Kidney epithelial cell (primary cell): ENCODE data around the gene CEBPG. TPM values are rescaled to one million over a fixed set of nuclear protein-coding genes. Genes with fewer than 3 reads are reported as not detected.
A peak's percentile ranks its signal among the peaks of the same experiment; 100 is the strongest.

Experiments
- DNase-seq: peaks from one replicate; pipeline ENCODE4 v3.0.0-alpha.2; 2010; ENCODE audit warnings: low read depth
- H3K27me3 ChIP-seq: 2 replicates; pipeline ENCODE4 v1.6.0; 2011; ENCODE audit warnings: low read length; ENCODE audit not compliant: control insufficient read depth, insufficient read depth
- H3K36me3 ChIP-seq: 2 replicates; pipeline ENCODE4 v1.5.1; 2011; ENCODE audit warnings: low read length; ENCODE audit not compliant: control insufficient read depth, insufficient read depth
- H3K4me3 ChIP-seq: 2 replicates; pipeline ENCODE4 v1.5.1; 2011; ENCODE audit warnings: low read depth, mild to moderate bottlenecking, control low read depth, low read length
- total RNA-seq: library from RNA; depleted of rRNA; stranded (reverse); fragments of >200 nt; gene quantifications from 2 replicates; pipeline ENCODE4 v1.2.3, GENCODE V29; 2015
- TF ChIP-seq, protein P1 (sequence below): IDR thresholded peaks from 2 replicates; pipeline ENCODE4 v1.5.1; 2011; ENCODE audit warnings: mild to moderate bottlenecking, moderate library complexity, low read length, control low read depth, inconsistent platforms; ENCODE audit not compliant: insufficient read depth, poor library complexity, severe bottlenecking

The CEBPG gene
- total RNA-seq, 1 donor from 2014 or later, result 55.7 TPM

DNA sequence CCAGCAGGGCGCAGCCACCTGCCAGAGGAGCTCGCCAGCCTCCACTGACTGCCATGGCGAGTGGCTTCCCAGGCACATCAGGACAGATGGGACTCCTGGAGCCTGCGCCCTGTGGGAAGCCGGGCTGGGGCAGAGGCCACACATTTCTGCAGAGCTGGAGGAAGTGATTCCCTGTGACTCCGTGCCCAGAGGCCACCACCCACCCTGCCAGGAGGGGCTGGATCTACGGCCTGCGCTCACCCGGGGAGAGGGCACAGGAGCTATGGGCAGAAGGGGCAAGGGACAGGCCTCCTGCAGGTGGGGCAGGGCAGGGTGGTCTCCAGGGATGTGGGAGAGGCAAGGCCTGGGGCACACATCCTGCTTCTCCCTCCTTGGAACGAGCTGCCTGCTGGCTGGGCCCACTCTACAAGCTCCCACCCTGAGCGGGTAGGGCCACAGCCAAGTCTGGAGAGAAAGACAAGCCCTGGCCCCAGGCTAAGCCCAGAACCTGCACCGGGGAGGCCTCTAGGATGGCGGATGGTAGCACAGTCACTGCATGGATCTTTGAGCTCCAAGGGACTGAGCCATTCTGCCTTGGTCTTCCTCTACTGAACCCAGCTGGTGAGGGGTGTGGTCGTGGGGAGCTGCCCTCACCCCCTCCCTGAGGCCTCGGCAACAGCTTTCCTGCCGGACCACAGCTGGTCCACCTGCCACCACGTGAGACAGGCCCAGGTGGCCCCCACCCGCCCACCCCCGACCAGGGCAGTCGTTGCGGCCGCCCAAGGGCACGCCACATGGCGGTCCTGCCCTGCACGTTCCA is 40.6 kb downstream of the CEBPG start:
- no peak for DNase-seq
- Histone ChIP-seq H3K27me3 (no peaks in the 10 kb centered on the region), H3K4me3 (no peak overlapping the region), H3K36me3 (no peaks in the 10 kb centered on the region)
- TF ChIP-seq, protein P1, sequence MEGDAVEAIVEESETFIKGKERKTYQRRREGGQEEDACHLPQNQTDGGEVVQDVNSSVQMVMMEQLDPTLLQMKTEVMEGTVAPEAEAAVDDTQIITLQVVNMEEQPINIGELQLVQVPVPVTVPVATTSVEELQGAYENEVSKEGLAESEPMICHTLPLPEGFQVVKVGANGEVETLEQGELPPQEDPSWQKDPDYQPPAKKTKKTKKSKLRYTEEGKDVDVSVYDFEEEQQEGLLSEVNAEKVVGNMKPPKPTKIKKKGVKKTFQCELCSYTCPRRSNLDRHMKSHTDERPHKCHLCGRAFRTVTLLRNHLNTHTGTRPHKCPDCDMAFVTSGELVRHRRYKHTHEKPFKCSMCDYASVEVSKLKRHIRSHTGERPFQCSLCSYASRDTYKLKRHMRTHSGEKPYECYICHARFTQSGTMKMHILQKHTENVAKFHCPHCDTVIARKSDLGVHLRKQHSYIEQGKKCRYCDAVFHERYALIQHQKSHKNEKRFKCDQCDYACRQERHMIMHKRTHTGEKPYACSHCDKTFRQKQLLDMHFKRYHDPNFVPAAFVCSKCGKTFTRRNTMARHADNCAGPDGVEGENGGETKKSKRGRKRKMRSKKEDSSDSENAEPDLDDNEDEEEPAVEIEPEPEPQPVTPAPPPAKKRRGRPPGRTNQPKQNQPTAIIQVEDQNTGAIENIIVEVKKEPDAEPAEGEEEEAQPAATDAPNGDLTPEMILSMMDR, result no peak

GRCh38 chr19:33414667-33415605 is 41.4 kb downstream of the CEBPG start:
- TF ChIP-seq, protein P1, result no peak
- no peak for DNase-seq

GRCh38 chr19:33416307-33417215 is 43.1 kb downstream of the CEBPG start:
- Histone ChIP-seq H3K4me3 (peak overlapping the region; percentile 19), H3K36me3 (no peaks in the 10 kb centered on the region), H3K27me3 (no peaks in the 10 kb centered on the region)
- TF ChIP-seq, protein P1, result peak; percentile 75
- DNase-seq, result peak; percentile 14

More at GRCh38 chr19:33414667-33415605, 41.4 kb downstream of the CEBPG start:
- H3K4me3 ChIP-seq, result no peak overlapping the region
- no peaks in the 10 kb centered on the region for H3K36me3 ChIP-seq
- H3K27me3 ChIP-seq, result no peaks in the 10 kb centered on the region

DNA sequence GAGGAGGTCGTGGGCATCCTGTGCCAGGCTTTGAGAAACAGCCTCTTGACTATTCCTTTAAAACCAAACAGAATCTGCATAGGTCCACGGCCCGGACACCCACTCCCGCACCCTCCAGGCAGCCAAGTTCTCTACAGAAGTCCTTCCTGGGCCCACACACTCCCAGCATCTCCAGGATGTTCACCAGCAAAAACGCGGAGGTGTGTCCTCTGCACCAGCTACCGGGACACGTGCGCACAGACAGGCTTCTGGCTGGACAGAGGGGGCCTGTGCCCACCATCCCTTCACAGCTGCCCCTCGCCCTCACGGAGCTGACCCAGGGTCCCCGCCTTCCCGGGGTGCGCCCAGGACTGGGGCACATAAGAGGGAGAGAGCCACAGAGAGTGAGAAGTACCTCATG is 44.2 kb downstream of the CEBPG start:
- Histone ChIP-seq H3K27me3 (no peaks in the 10 kb centered on the region), H3K36me3 (no peaks in the 10 kb centered on the region), H3K4me3 (no peak overlapping the region)
- DNase-seq, result no peak
- TF ChIP-seq, protein P1, result no peak

DNA sequence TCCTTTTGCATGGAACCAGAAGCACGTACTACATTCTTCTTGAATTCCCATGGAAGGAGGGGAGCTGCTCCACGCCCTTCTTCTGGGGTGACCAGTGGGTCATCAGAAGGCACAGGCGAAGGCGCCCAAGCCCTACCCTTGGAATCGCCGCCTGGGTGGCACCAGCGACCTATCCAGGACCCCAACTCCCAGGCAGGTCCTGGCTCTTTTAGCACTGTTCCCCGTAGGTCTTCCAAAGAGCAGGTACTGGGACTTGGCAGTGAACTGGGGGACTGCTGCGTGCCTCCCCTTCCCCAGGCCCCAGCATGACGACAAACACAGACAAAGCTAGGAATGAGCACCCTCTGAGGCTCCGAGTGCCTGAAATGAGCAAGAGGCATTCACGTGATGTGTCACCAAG is 45.0 kb downstream of the CEBPG start:
- no peak overlapping the region for H3K4me3 ChIP-seq
- DNase-seq, result no peak
- no peaks in the 10 kb centered on the region for H3K36me3 ChIP-seq
- TF ChIP-seq, protein P1, result no peak
- no peaks in the 10 kb centered on the region for H3K27me3 ChIP-seq
